ENCODE data around the gene TTC16. TPM values are rescaled to one million over a fixed set of nuclear protein-coding genes. Genes with fewer than 3 reads are reported as not detected.
A peak's percentile ranks its signal among the peaks of the same experiment; 100 is the strongest.
"Not testable (repeated sequence)": the region's sequence is repeated elsewhere in the genome, so short reads cannot be mapped to it uniquely, and the experiment has no call there.

TTC16 gene
- total RNA-seq, 4 donors from 2014 or later, result 0.16 to 0.21 TPM; not detected in 2

GRCh38 chr9:127756233-127756632 is 40.4 kb downstream of the TTC16 start:
- no peak for TF ChIP-seq POLR2AphosphoS5 (IDR thresholded peaks at IDR 0.05)
- Histone ChIP-seq H3K4me1 (peaks cover 17% of the 10 kb centered on the region), H3K9me3 (no peaks in the 10 kb centered on the region), H3K36me3 (no peaks in the 10 kb centered on the region), H3K4me3 (no peak overlapping the region), H3K27me3 (peaks cover 34% of the 10 kb centered on the region), H3K27ac (no peak overlapping the region)
- 94% methylated on average over 3 of the region's 3 CpGs for whole genome bisulfite sequencing
- DNase-seq (ENCODE audit: low spot score in 2 of 2), result no peak

DNA sequence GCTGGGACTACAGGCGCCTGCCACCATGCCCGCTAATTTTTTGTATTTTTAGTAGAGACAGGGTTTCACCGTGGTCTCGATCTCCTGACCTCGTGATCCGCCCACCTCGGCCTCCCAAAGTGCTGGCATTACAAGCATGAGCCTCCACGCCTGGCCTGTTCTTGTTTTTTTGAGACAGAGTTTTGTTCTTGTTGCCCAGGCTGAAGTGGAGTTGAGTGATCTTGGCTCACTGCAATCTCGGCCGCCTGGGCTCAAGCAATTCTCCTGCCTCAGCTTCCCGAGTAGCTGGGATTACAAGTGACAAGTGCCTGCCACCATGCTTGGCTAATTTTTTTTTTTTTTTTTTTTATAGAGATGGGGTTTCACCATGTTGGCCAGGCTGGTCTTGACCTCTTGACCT is 40.9 kb downstream of the TTC16 start:
- Histone ChIP-seq H3K27me3 (peaks cover 34% of the 10 kb centered on the region), H3K4me1 (peaks cover 23% of the 10 kb centered on the region)
- H3K36me3 ChIP-seq; H3K27ac ChIP-seq; DNase-seq (ENCODE audit: low spot score in 2 of 2); H3K4me3 ChIP-seq; H3K9me3 ChIP-seq: not testable (repeated sequence)
- 83% methylated on average over 11 of the region's 11 CpGs for WGBS

GRCh38 chr9:127758843-127759242 is 43.0 kb downstream of the TTC16 start:
- H3K27me3 ChIP-seq, result peaks cover 25% of the 10 kb centered on the region

GRCh38 chr9:127761061-127761460 is 45.2 kb downstream of the TTC16 start:
- DNase-seq (ENCODE audit: low spot score in 2 of 2), result no peak
- H3K9me3 ChIP-seq, result no peaks in the 10 kb centered on the region
- H3K4me1 ChIP-seq, result peaks cover 20% of the 10 kb centered on the region
- H3K36me3 ChIP-seq, result no peaks in the 10 kb centered on the region
- H3K27me3 ChIP-seq, result peaks cover 3% of the 10 kb centered on the region
- 86% methylated on average over 5 of the region's 5 CpGs for WGBS
- H3K4me3 ChIP-seq, result no peak overlapping the region
- TF ChIP-seq EP300 (IDR thresholded peaks at IDR 0.05), result no peak
- TF ChIP-seq POLR2A (IDR thresholded peaks at IDR 0.05), result no peak
- TF ChIP-seq POLR2AphosphoS5 (IDR thresholded peaks at IDR 0.05), result no peak
- no peak for TF ChIP-seq CTCF (IDR thresholded peaks at IDR 0.05)
- H3K27ac ChIP-seq, result no peak overlapping the region

More at GRCh38 chr9:127758843-127759242, 43.0 kb downstream of the TTC16 start:
- no peak overlapping the region for H3K4me3 ChIP-seq
- H3K36me3 ChIP-seq, result no peaks in the 10 kb centered on the region
- H3K9me3 ChIP-seq, result no peaks in the 10 kb centered on the region
- WGBS, result 76% methylated on average over 5 of the region's 5 CpGs
- H3K27ac ChIP-seq, result no peak overlapping the region
- no peak for DNase-seq (ENCODE audit: low spot score in 2 of 2)
- peaks cover 32% of the 10 kb centered on the region for H3K4me1 ChIP-seq
- no peak for TF ChIP-seq POLR2A (IDR thresholded peaks at IDR 0.05)
- TF ChIP-seq CTCF (IDR thresholded peaks at IDR 0.05), result no peak
- no peak for TF ChIP-seq POLR2AphosphoS5 (IDR thresholded peaks at IDR 0.05)
- no peak for TF ChIP-seq EP300 (IDR thresholded peaks at IDR 0.05)

DNA sequence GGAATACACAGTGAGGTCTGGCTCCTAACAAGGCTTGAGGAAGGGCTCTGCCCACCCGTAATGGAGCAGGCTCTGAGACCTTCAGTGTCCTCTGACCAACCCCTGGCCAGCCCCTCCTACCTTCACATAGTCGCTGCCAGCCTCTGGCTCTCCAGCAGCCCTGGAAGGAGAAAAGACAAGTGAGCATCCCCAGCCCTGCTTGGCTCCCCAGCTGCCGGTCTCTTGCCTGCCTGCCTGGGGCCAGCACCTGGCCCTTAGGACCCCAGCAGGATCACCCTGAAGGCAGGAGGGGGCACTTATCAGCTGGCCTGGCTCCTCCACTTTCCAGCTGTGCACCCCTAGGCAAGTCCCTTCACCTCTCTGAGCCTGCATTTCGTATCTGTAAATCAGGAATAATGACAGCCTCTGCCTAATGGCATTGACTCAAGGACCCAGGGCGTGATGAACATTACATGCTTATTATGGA is 45.6 kb downstream of the TTC16 start:
- no peaks in the 10 kb centered on the region for H3K27me3 ChIP-seq
- peak overlapping the region; percentile 66 for H3K27ac ChIP-seq
- 53% methylated on average over 4 of the region's 5 CpGs for WGBS
- TF ChIP-seq EP300 (IDR thresholded peaks at IDR 0.05) (no peak), CTCF (IDR thresholded peaks at IDR 0.05) (no peak), POLR2AphosphoS5 (IDR thresholded peaks at IDR 0.05) (no peak), POLR2A (IDR thresholded peaks at IDR 0.05) (no peak)
- peaks cover 20% of the 10 kb centered on the region for H3K4me1 ChIP-seq
- no peaks in the 10 kb centered on the region for H3K9me3 ChIP-seq
- H3K4me3 ChIP-seq, result no peak overlapping the region
- DNase-seq (ENCODE audit: low spot score in 2 of 2), result no peak
- H3K36me3 ChIP-seq, result no peaks in the 10 kb centered on the region

DNA sequence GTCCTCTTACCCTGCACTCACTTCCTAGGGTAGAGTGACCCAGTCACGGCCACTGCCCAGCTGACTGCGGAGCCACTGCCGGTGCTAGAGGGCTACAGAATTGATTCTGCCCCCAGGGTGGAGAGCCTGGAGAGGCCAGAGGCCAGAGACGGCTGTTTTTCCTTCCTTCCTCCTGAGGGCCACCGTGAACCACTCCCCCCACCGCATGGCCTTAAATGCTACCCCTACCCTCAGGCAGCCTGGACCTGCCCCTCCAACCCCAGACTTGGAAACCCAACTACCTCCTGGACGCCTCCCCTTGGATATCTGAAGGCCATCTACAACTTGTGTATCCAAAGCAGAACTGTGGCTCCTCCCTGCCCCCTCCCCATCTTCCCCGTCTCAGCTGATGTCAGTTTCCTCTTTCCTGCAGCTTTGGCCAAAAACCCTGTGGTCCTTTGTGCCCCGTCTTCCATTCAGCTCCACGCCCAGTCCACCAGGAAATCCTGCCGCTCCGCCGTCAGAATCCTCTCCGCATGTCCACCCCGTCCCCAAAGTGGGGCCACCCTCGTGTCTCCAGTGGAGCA is 46.3 kb downstream of the TTC16 start:
- DNase-seq (ENCODE audit: low spot score in 2 of 2), result no peak
- WGBS, result 53% methylated on average over 16 of the region's 16 CpGs
- no peaks in the 10 kb centered on the region for H3K27me3 ChIP-seq
- no peaks in the 10 kb centered on the region for H3K36me3 ChIP-seq
- TF ChIP-seq EP300 (IDR thresholded peaks at IDR 0.05), result no peak
- no peak for TF ChIP-seq CTCF (IDR thresholded peaks at IDR 0.05)
- no peak for TF ChIP-seq POLR2A (IDR thresholded peaks at IDR 0.05)
- no peak for TF ChIP-seq POLR2AphosphoS5 (IDR thresholded peaks at IDR 0.05)
- peak overlapping the region; percentile 66 for H3K27ac ChIP-seq
- H3K4me3 ChIP-seq, result no peak overlapping the region
- H3K4me1 ChIP-seq, result peaks cover 21% of the 10 kb centered on the region
- no peaks in the 10 kb centered on the region for H3K9me3 ChIP-seq

Measured in suprapubic skin (tissue), 4 donors.